A549 (cell line): ENCODE data around the gene THEM4. TPM values are rescaled to one million over a fixed set of nuclear protein-coding genes. Genes with fewer than 3 reads are reported as not detected.
A peak's percentile ranks its signal among the peaks of the same experiment; 100 is the strongest.

Source experiments
- ATAC-seq, 2 experiments: fragments of 200-7000 bp in 1 of 2; fragments of >200 bp in 1 of 2; cut with Nextera tagmentation in 1 of 2; cut with Tn5 transposase in 1 of 2; 3 replicates each; pipeline versions ENCODE4 v1.8.0 to v1.9.1; 2018 to 2020; ENCODE audit warnings: mild to moderate bottlenecking in 1 of 2, moderate library complexity in 1 of 2
- CTCF ChIA-PET: fragments of 300-600 bp; sonication (Branson Sonifier 250); formaldehyde crosslinking; extraction: SDS; loops from one replicate; lab custom pipeline; 2021; ENCODE audit warnings: antibody characterized with exemption, inconsistent platforms; lab: Yijun Ruan, JAX
- POLR2A ChIA-PET: fragments of 350-600 bp; formaldehyde crosslinking; extraction: SDS; loops from one replicate; lab custom pipeline; 2021; ENCODE audit warnings: antibody characterized with exemption, inconsistent platforms; lab: Yijun Ruan, JAX
- DNase-seq, 2 experiments: peaks; one replicate each; pipeline versions ENCODE4 v3.0.0 to v3.0.0-alpha.2; 2011 to 2016; ENCODE audit warnings: low read depth in 1 of 2, low spot score in 1 of 2
- FAIRE-seq: peaks from 2 replicates; lab custom pipeline; 2011; peaks lifted over from hg19 to GRCh38; lab: Jason Lieb, UNC
- H3K27ac ChIP-seq, 2 experiments: fragments of >200 bp; sonication (Bioruptor Twin); formaldehyde crosslinking; 3 replicates each; pipeline ENCODE4 v1.5.1; 2016 to 2017
- H3K4me1 ChIP-seq: fragments of >200 bp; sonication (Bioruptor Twin); formaldehyde crosslinking; 3 replicates; pipeline ENCODE4 v1.6.1; 2016
- H3K4me2 ChIP-seq: fragments of >200 bp; sonication (Bioruptor Twin); formaldehyde crosslinking; 3 replicates; pipeline ENCODE4 v1.6.1; 2016
- H3K4me3 ChIP-seq: fragments of >200 bp; sonication (Bioruptor Twin); formaldehyde crosslinking; 3 replicates; pipeline ENCODE4 v1.5.1; 2016
- H3K9me3 ChIP-seq: fragments of >200 bp; sonication (Bioruptor Twin); formaldehyde crosslinking; 3 replicates; pipeline ENCODE4 v1.6.1; 2016
- BCL3 ChIP-seq: fragments of >200 bp; sonication (Bioruptor Twin); formaldehyde crosslinking; IDR thresholded peaks from 3 replicates; pipeline ENCODE4 v1.6.1; 2016
- CEBPB ChIP-seq, 2 experiments: fragments of >200 bp in 1 of 2; sonication (Bioruptor Twin) in 1 of 2; formaldehyde crosslinking in 1 of 2; IDR thresholded peaks; 2 replicates each; pipeline ENCODE4 v1.6.1; 2012 to 2016
- CTCF ChIP-seq: fragments of >200 bp; sonication (Bioruptor Twin); formaldehyde crosslinking; IDR thresholded peaks from 3 replicates; pipeline ENCODE4 v1.5.1; 2016
- EHF ChIP-seq: fragments of 250-450 bp; sonication (Bioruptor Pico); IDR thresholded peaks from 2 replicates; pipeline ENCODE4 v1.5.0; 2020; ENCODE audit warnings: mild to moderate bottlenecking
- ESRRA ChIP-seq: fragments of 150-350 bp; IDR thresholded peaks from 2 replicates; pipeline ENCODE4 v1.6.1; 2014; ENCODE audit warnings: mild to moderate bottlenecking, low read length, borderline replicate concordance
- GATA3 ChIP-seq: IDR thresholded peaks from 2 replicates; pipeline ENCODE4 v1.6.1; 2012; ENCODE audit warnings: borderline replicate concordance
- HOXA7 ChIP-seq: fragments of 250-450 bp; sonication (Bioruptor Pico); IDR thresholded peaks from 2 replicates; pipeline ENCODE4 v1.5.0; 2020; ENCODE audit warnings: mild to moderate bottlenecking, moderate library complexity
- HOXB13 ChIP-seq: fragments of 250-450 bp; sonication (Bioruptor Pico); IDR thresholded peaks from 2 replicates; pipeline ENCODE4 v1.5.0; 2020; ENCODE audit warnings: low read depth, mild to moderate bottlenecking, moderate library complexity
- JUN ChIP-seq, 2 experiments: fragments of >200 bp; sonication (Bioruptor Twin); formaldehyde crosslinking; IDR thresholded peaks; 2 replicates in 1 of 2; 3 replicates in 1 of 2; pipeline ENCODE4 v1.6.1; 2016 to 2017
- KDM1A ChIP-seq: fragments of 200-600 bp; sonication (generic); IDR thresholded peaks from 2 replicates; pipeline ENCODE4 v1.6.1; 2016; ENCODE audit warnings: low read depth, mild to moderate bottlenecking
- MAFK ChIP-seq: fragments of 450-650 bp; IDR thresholded peaks from 2 replicates; pipeline ENCODE4 v1.6.1; 2014; ENCODE audit not compliant: partially characterized antibody
- MAX ChIP-seq: IDR thresholded peaks from 2 replicates; pipeline ENCODE4 v1.6.1; 2012
- NFE2L2 ChIP-seq: fragments of 150-350 bp; conservative IDR thresholded peaks from 2 replicates; pipeline ENCODE4 v1.6.1; 2014; ENCODE audit warnings: low read length
- PBX3 ChIP-seq: IDR thresholded peaks from 2 replicates; pipeline ENCODE4 v1.6.1; 2012
- POLR2AphosphoS2 ChIP-seq: conservative IDR thresholded peaks from 2 replicates; pipeline ENCODE4 v1.6.1; 2012; ENCODE audit warnings: low read length, improper control_type of control experiment, inconsistent platforms
- RAD21 ChIP-seq, 2 experiments: fragments of >200 bp in 1 of 2; sonication (Bioruptor Twin) in 1 of 2; formaldehyde crosslinking in 1 of 2; IDR thresholded peaks in 1 of 2; conservative IDR thresholded peaks in 1 of 2; 2 replicates in 1 of 2; 3 replicates in 1 of 2; pipeline ENCODE4 v1.6.1; 2012 to 2018; ENCODE audit warnings: inconsistent platforms in 1 of 2
- RARB ChIP-seq: fragments of 250-450 bp; sonication (Bioruptor Pico); IDR thresholded peaks from 2 replicates; pipeline ENCODE4 v1.8.0; 2021; ENCODE audit warnings: mild to moderate bottlenecking, moderate library complexity
- RFX5 ChIP-seq: fragments of 450-650 bp; IDR thresholded peaks from 2 replicates; pipeline ENCODE4 v1.7.1; 2014; ENCODE audit warnings: antibody characterized with exemption, mild to moderate bottlenecking, moderate library complexity
- TFCP2L1 ChIP-seq: fragments of 250-450 bp; sonication (Bioruptor Pico); IDR thresholded peaks from 2 replicates; pipeline ENCODE4 v1.5.0; 2021; ENCODE audit warnings: mild to moderate bottlenecking
- USF2 ChIP-seq: fragments of 450-650 bp; IDR thresholded peaks from 2 replicates; pipeline ENCODE4 v1.6.1; 2014; ENCODE audit warnings: antibody characterized with exemption
- ZNF302 ChIP-seq: fragments of 250-450 bp; sonication (Bioruptor Pico); IDR thresholded peaks from 2 replicates; pipeline ENCODE4 v1.9.0; 2021; ENCODE audit warnings: inconsistent platforms, mild to moderate bottlenecking, moderate library complexity
- WGBS: methylation state at CpG from one replicate; pipeline ENCODE4 v1.1.6; 2017; ENCODE audit errors: missing lambda C conversion rate; 5-methylcytosine and 5-hydroxymethylcytosine counted together
- polyA plus RNA-seq, 4 experiments: library from polyadenylated mRNA; depleted of rRNA in 3 of 4; stranded (reverse); fragments of >200 nt; fragmentation: RNase III in 1 of 4; extraction: RNeasy Plus Mini Kit Qiagen cat#74134 plus additional on column Dnase treatment in 1 of 4; gene quantifications; 2 replicates in 3 of 4; 3 replicates in 1 of 4; pipeline ENCODE4 v1.2.3, GENCODE V29; 2011 to 2017

THEM4 gene
- polyA plus RNA-seq, 2 of the 4 experiments (the other 2 are of a cell fraction), result 16.6 to 32.3 TPM

GRCh38 chr1:151831605-151832004 lies 77.7 kb downstream of the THEM4 start, which contains the start of gene RORC:
Gene RORC (minus strand): TSS chr1:151831802. CDS start chr1:151831764, 38 bp downstream.
- no peak within 1 kb of the TSS for H3K4me3 ChIP-seq
- H3K4me2 ChIP-seq, result peak within 1 kb of the TSS; percentile 37
- H3K27ac ChIP-seq, result peak within 1 kb of the TSS; percentile 25 to 48; a peak in 4 of 6 replicates

GRCh38 chr1:151831256-151831591 lies 78.1 kb downstream of the THEM4 start:
- Histone ChIP-seq H3K4me2 (peak overlapping the region; percentile 37), H3K27ac (peak overlapping the region in 1 of 2 experiments; percentile 35; a peak in 3 of 6 replicates), H3K9me3 (no peaks in the 10 kb centered on the region), H3K4me1 (peaks cover 22% of the 10 kb centered on the region), H3K4me3 (no peak overlapping the region)
- DNase-seq (no peak), FAIRE-seq (no peak), ATAC-seq (no peak)
- no peak for TF ChIP-seq PBX3
- no peak for TF ChIP-seq EHF
- no peak for TF ChIP-seq USF2
- TF ChIP-seq ZNF302 (CRISPR knock-in tag), result no peak
- TF ChIP-seq POLR2AphosphoS2, result no peak
- TF ChIP-seq RAD21 (conservative IDR thresholded peaks at IDR 0.05 in 1 of 2, IDR thresholded peaks at IDR 0.05 in 1 of 2), result no peak
- TF ChIP-seq MAX, result no peak
- no peak for TF ChIP-seq RARB
- no peak for TF ChIP-seq GATA3
- TF ChIP-seq JUN (IDR thresholded peaks at IDR 0.05), result no peak
- no peak for TF ChIP-seq KDM1A
- TF ChIP-seq HOXB13 (CRISPR knock-in tag), result no peak
- TF ChIP-seq CEBPB (IDR thresholded peaks at IDR 0.05), result no peak
- no peak for TF ChIP-seq BCL3
- no peak for TF ChIP-seq MAFK
- ChIA-PET CTCF (interaction anchor here (0.6 to 3.0 kb wide), 3 partner anchors 11 to 97 kb away, joined by 3 to 10 read pairs (median 6); partner anchors contain the start of gene THEM5), POLR2A (interaction anchor here (0.7 kb wide), 1 partner anchor 321 kb away, joined by 6 read pairs; no protein-coding TSS in a partner anchor)
- WGBS, result 98% methylated on average over 4 of the region's 4 CpGs

More at GRCh38 chr1:151831605-151832004, 77.7 kb downstream of the THEM4 start, which contains the start of gene RORC:
- FAIRE-seq (no peak), ATAC-seq (no peak), DNase-seq (no peak)
- CTCF ChIA-PET, result interaction anchor here (1.2 to 3.0 kb wide), 2 partner anchors 97 to 238 kb away, joined by 3 to 10 read pairs; no protein-coding TSS in a partner anchor
- WGBS, result 56% methylated on average over 5 of the region's 5 CpGs
- POLR2A ChIA-PET, result no interaction called here
- Histone ChIP-seq H3K4me1 (peaks cover 22% of the 10 kb centered on the region), H3K9me3 (no peaks in the 10 kb centered on the region)
- TF ChIP-seq TFCP2L1 (CRISPR knock-in tag), result no peak
- TF ChIP-seq NFE2L2, result no peak
- no peak for TF ChIP-seq EHF
- no peak for TF ChIP-seq CTCF
- no peak for TF ChIP-seq GATA3
- TF ChIP-seq ESRRA, result no peak
- TF ChIP-seq RFX5, result no peak
- TF ChIP-seq HOXA7 (CRISPR knock-in tag), result no peak
